Thymus (tissue), 11 donors: ENCODE results near the gene GALP. TPM values are rescaled to one million over a fixed set of nuclear protein-coding genes. Genes with fewer than 3 reads are reported as not detected.
A peak's percentile ranks its signal among the peaks of the same experiment; 100 is the strongest.
"Not testable (repeated sequence)": the region's sequence is repeated elsewhere in the genome, so short reads cannot be mapped to it uniquely, and the experiment has no call there.

Source experiments
- DNase-seq, 9 donors: peaks; one replicate each; pipeline ENCODE4 v3.0.0-alpha.2; 2013; ENCODE audit warnings: low spot score in 9 of 9, low read depth in 6 of 9, missing footprints in 1 of 9
- H3K27ac ChIP-seq, 2 donors: one replicate each; pipeline ENCODE4 v1.5.1; 2013; ENCODE audit warnings: control low read depth in 1 of 2, low read depth in 1 of 2, low read length in 1 of 2, mild to moderate bottlenecking in 1 of 2, moderate library complexity in 1 of 2
- H3K27me3 ChIP-seq, 2 donors: one replicate each; pipeline ENCODE4 v1.5.1; 2013; ENCODE audit warnings: low read length in 1 of 2; ENCODE audit not compliant: control insufficient read depth in 2 of 2, insufficient read depth in 1 of 2
- H3K36me3 ChIP-seq, 2 donors: one replicate each; pipeline ENCODE4 v1.5.1; 2013; ENCODE audit warnings: low read length in 1 of 2, mild to moderate bottlenecking in 1 of 2, moderate library complexity in 1 of 2; ENCODE audit not compliant: control insufficient read depth in 2 of 2, insufficient read depth in 2 of 2
- H3K4me1 ChIP-seq, 2 donors: one replicate each; pipeline ENCODE4 v1.5.1; 2013; ENCODE audit warnings: low read length in 2 of 2; ENCODE audit not compliant: control insufficient read depth in 2 of 2, insufficient read depth in 2 of 2
- H3K4me3 ChIP-seq, 2 donors: one replicate each; pipeline ENCODE4 v1.5.1; 2013; ENCODE audit warnings: low read length in 2 of 2, control low read depth in 1 of 2, mild to moderate bottlenecking in 1 of 2
- H3K9me3 ChIP-seq, 2 donors: one replicate each; pipeline ENCODE4 v1.5.1; 2013; ENCODE audit warnings: low read length in 1 of 2, mild to moderate bottlenecking in 1 of 2; ENCODE audit not compliant: control insufficient read depth in 2 of 2, insufficient read depth in 1 of 2
- WGBS: extraction: QIAGEN DNeasy Blood & Tissue Kit; methylation state at CpG from one replicate; pipeline ENCODE4 v1.1.7; 2013; 5-methylcytosine and 5-hydroxymethylcytosine counted together
- polyA plus RNA-seq: library from polyadenylated mRNA; stranded (reverse); fragments of 200-250 nt; gene quantifications from one replicate; pipeline ENCODE4 v1.2.3, GENCODE V29; 2013
- total RNA-seq: library from RNA; stranded (reverse); fragments of 120-200 nt; gene quantifications from one replicate; pipeline ENCODE4 v1.2.4, GENCODE V29; 2013
- donor health status: healthy.

GALP gene
- total and polyA plus RNA-seq, 2 donors = 0.39 TPM; not detected in 1

DNA sequence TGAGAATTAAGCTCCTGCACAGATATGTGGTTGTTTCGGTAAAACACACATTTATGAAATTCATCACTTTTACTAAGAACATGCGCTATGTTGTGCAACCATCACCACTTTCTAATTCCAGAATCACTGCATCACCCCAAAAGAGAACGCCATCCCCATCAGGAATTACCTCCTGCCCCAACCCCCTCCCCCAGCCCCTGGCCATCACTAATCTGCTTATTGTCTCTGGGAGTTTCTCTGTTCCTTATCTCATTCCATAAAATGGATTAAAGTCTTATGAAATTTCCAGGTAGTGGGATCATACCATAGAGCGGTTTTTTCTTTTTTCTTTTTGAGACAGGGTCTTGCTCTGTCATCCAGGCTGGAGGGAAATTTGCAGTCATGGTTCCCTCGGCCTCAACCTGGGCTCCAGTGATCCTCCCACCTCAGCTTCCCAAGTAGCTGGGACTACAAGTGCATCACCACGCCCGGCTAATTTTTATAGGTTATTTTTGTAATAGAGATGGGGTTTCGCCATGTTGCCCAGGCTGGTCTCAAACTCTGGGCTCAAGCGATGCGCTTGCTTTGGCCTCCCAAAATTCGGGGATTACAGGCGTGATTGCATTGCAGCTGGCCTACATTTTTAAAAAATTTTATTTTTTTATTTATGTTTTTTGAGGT, 18.3 kb downstream of the GALP start:
- Histone ChIP-seq H3K4me3 (no peak overlapping the region), H3K4me1 (no peaks in the 10 kb centered on the region), H3K27me3 (no peaks in the 10 kb centered on the region), H3K27ac (no peak overlapping the region), H3K36me3 (no peaks in the 10 kb centered on the region), H3K9me3 (no peaks in the 10 kb centered on the region)
- WGBS = 97% methylated on average over 12 of the region's 12 CpGs
- no peak for DNase-seq

DNA sequence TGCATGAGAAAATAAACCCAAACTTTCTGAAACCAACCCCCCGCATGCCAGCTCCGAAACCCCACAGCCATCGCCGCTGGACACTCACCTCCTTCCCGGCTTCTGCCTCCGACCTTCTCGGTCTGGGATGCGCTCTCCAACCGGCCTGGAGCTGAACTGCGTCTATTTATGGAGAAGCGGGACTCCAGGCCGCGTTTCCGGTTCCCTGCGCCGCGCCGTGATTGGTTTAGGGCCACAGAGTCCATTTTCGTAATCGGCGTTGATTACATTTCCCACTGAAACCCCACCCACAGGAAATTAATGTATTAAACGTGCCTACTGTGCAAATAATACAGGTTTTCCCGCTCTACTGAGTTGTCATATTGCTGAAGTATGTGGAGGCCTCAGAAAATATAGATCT, 21.8 kb downstream of the GALP start, which contains the start of gene ZSCAN5B:
Gene ZSCAN5B (minus strand): TSS at position 138 of the 400 bp plus-strand sequence. CDS start 4,731 bp downstream, outside the sequence.
- not testable (repeated sequence) for H3K4me1 ChIP-seq, H3K4me3 ChIP-seq, H3K9me3 ChIP-seq, H3K27ac ChIP-seq, H3K27me3 ChIP-seq, H3K36me3 ChIP-seq, DNase-seq
- 95% methylated on average over 23 of the region's 23 CpGs for WGBS

DNA sequence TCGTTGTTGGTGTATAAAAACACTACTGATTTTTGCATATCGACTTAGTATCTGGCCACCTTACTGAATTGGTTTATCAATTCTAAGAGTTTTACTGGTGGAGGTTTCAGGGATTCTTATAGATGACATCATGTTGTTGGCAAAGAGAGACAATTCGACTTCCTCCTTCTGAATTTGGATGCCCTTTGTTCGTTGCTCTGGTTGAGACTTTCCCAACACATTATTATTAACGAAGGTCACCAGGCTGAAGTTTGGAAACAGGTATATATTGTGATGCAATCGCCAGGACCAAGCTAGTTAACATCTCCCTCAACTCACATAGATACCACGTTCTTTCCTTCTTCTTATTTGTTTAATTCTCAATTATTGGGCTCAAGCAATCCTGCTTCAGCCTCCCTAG, 23.9 kb downstream of the GALP start:
- DNase-seq = no peak
- Histone ChIP-seq H3K27ac (no peak overlapping the region), H3K36me3 (no peaks in the 10 kb centered on the region), H3K4me1 (no peaks in the 10 kb centered on the region), H3K9me3 (no peaks in the 10 kb centered on the region), H3K4me3 (no peak overlapping the region), H3K27me3 (no peaks in the 10 kb centered on the region)
- WGBS = 83% methylated on average over 7 of the region's 7 CpGs

DNA sequence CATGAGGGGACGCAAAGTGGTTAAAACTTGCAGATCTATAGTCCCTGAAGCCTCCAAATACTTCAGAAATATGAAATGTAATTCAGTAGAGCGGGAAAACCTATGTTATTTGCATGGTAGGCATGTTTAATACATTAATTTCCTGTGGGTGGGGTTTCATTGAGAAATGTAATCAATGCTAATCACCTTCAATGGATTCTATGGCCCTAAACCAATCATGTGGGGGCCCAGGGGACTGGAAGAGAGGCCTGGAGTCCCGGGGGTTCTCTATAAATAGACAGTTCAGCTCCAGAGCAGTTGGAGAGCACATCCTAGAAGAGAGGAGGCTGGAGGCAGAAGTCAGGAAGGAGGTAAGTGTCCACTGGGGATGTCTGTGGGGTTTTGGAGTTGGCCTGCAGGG, 26.2 kb downstream of the GALP start, which contains the start of gene ZSCAN5C:
Gene ZSCAN5C (plus strand): TSS at position 301 of the 400 bp plus-strand sequence. CDS start 3,641 bp downstream, outside the sequence.
- no peaks in the 10 kb centered on the region for H3K9me3 ChIP-seq
- H3K36me3 ChIP-seq = no peaks in the 10 kb centered on the region
- 80% methylated on average over 3 of the region's 3 CpGs for WGBS
- no peak for DNase-seq
- no peaks in the 10 kb centered on the region for H3K27me3 ChIP-seq
- no peak within 1 kb of the TSS for H3K27ac ChIP-seq
- H3K4me3 ChIP-seq = no peak within 1 kb of the TSS
- H3K4me1 ChIP-seq = no peaks in the 10 kb centered on the region

DNA sequence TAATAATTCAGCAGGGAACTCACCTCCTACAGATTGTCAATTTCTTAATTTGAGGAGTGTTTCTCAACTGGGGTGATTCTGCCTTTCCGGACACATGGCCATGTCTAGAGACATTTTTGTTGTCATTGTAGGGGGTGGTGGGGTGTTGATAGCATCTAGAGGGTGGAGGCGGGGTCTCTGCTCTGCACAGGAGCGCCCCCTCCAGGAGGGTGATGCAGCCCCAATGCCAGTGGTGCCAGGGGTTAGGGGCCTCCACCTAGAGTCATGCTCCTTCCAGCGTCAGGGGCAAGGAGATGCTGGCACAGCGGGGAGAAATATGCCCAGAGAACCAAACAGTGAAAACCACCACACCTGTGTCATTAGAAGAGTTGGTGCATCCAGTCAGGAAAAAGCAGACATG, 31.8 kb downstream of the GALP start:
- H3K27me3 ChIP-seq, H3K4me1 ChIP-seq, H3K9me3 ChIP-seq, H3K27ac ChIP-seq, DNase-seq, H3K36me3 ChIP-seq, H3K4me3 ChIP-seq: not testable (repeated sequence)
- WGBS = 82% methylated on average over 5 of the region's 5 CpGs

DNA sequence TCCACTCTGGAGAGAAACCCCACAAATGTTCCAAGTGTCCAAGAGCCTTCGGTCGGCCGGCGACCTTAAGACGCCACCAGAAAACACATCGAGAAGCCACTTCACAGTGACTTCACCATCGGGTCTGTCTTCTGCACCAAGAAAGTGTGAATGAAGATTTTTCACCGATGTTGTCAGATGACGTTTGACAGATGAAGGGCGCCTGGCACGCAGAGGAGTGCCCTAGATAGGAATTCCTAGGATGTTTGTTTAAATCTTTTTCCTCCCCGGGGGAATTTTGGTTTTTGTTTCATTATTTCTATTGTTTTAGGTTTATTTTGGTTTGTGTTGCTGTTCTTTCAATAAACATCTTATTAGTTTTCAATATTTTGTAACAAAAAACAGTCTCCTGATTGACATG, 33.3 kb downstream of the GALP start:
- DNase-seq = no peak
- Histone ChIP-seq H3K4me1 (no peaks in the 10 kb centered on the region), H3K4me3 (no peak overlapping the region), H3K36me3 (no peaks in the 10 kb centered on the region), H3K27ac (no peak overlapping the region), H3K9me3 (no peaks in the 10 kb centered on the region), H3K27me3 (no peaks in the 10 kb centered on the region)
- 97% methylated on average over 12 of the region's 12 CpGs for WGBS

- not testable (repeated sequence) for H3K4me1 ChIP-seq, DNase-seq, H3K4me3 ChIP-seq, H3K27ac ChIP-seq, H3K27me3 ChIP-seq, H3K9me3 ChIP-seq, H3K36me3 ChIP-seq
- 94% methylated on average over 9 of the region's 9 CpGs for WGBS
These were observed 34.2 kb downstream of the GALP start for GRCh38 chr19:56210036-56210435.

DNA sequence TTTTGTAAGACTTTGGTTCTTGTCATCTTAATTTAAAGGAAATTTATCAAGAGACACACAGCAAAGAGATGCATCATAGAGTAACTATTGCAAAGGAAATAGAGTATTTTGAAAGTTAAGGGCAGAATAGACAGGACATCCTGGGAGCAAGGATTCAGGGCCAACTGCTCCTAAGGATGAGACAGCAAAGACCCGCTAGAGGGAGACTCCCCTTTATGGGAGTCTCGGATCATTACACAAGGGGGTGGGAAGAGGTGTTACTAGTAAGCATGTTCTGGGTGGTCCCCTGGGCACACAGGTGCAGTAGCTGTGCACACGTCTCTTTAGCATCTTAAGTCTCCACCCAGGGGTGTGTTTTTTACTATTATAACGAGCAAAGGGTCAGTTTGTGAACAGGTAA, 35.9 kb downstream of the GALP start:
- DNase-seq = no peak
- 94% methylated on average over 4 of the region's 4 CpGs for WGBS
- H3K4me3 ChIP-seq = no peak overlapping the region

GRCh38 chr19:56217039-56217949, 41.5 kb downstream of the GALP start:
- peak overlapping the region in 1 of 2 donors; percentile 34 for H3K4me3 ChIP-seq
- no peak overlapping the region for H3K27ac ChIP-seq
- peaks cover 0 to 1% of the 10 kb centered on the region in 2 donors for H3K9me3 ChIP-seq
- WGBS = 13% methylated on average over 79 of the region's 79 CpGs
- peaks cover 0 to 6% of the 10 kb centered on the region in 2 donors for H3K36me3 ChIP-seq
- peaks cover 8 to 15% of the 10 kb centered on the region in 2 donors for H3K27me3 ChIP-seq
- H3K4me1 ChIP-seq = peaks cover 4 to 5% of the 10 kb centered on the region in 2 donors
- DNase-seq = peak in 2 of 9 donors; percentile 7 to 9

More for the DNA sequence above, 35.9 kb downstream of the GALP start:
- Histone ChIP-seq H3K27me3 (peaks cover 3 to 4% of the 10 kb centered on the region in 2 donors), H3K27ac (no peak overlapping the region), H3K9me3 (no peaks in the 10 kb centered on the region), H3K36me3 (no peaks in the 10 kb centered on the region), H3K4me1 (peaks cover under 1% of the 10 kb centered on the region in 2 donors)
